Activated CD4-positive, alpha-beta T cell treated with anti-CD3 and anti-CD28 coated beads for 36 hours (primary cell): Measurements from ENCODE around the gene RAB27B. TPM values are rescaled to one million over a fixed set of nuclear protein-coding genes. Genes with fewer than 3 reads are reported as not detected.
A peak's percentile ranks its signal among the peaks of the same experiment; 100 is the strongest.

Experiments used
- ATAC-seq: fragments of 200-7000 bp; cut with Tn5 transposase; one replicate; pipeline ENCODE4 v1.10.0; 2021; ENCODE audit warnings: mild to moderate bottlenecking, moderate library complexity
- CTCF ChIA-PET: fragments of 350-600 bp; sonication (Branson Sonifier 250); formaldehyde crosslinking; loops from one replicate; lab custom pipeline; 2021; ENCODE audit warnings: antibody characterized with exemption; lab: Charles Lee
- POLR2A ChIA-PET: fragments of 350-600 bp; sonication (Branson Sonifier 250); formaldehyde crosslinking; loops from one replicate; lab custom pipeline; 2021; ENCODE audit warnings: antibody characterized with exemption, inconsistent platforms; lab: Charles Lee
- DNase-seq: peaks from one replicate; pipeline ENCODE4 v3.0.0-alpha.2; 2020
- H3K27ac Mint-ChIP-seq: one replicate; pipeline ENCODE4 v1.8.0; 2021; ENCODE audit warnings: mixed read lengths
- H3K27me3 Mint-ChIP-seq: one replicate; pipeline ENCODE4 v1.8.0; 2021; ENCODE audit warnings: mixed read lengths
- H3K36me3 Mint-ChIP-seq: one replicate; pipeline ENCODE4 v1.8.0; 2021; ENCODE audit warnings: low read depth, mixed read lengths
- H3K4me1 Mint-ChIP-seq: one replicate; pipeline ENCODE4 v1.8.0; 2021; ENCODE audit warnings: mixed read lengths
- H3K4me3 Mint-ChIP-seq: one replicate; pipeline ENCODE4 v1.8.0; 2021; ENCODE audit warnings: mild to moderate bottlenecking, moderate library complexity, mixed read lengths
- H3K9me3 Mint-ChIP-seq: one replicate; pipeline ENCODE4 v1.8.0; 2021; ENCODE audit warnings: low read depth, mixed read lengths
- intact Hi-C, 2 experiments: fragments of 100-400 bp; cut with DNase I in 1 of 2; cut with micrococcal nuclease in 1 of 2; formaldehyde crosslinking; loops; one replicate each; pipeline versions ENCODE4 v1.14.2 to v1.15.1; 2022 to 2024; cut with DNase I, micrococcal nuclease
- total RNA-seq, 2 experiments: library from RNA; stranded (reverse); gene quantifications; one replicate each; pipeline ENCODE4 v1.2.3, GENCODE V29; 2021

RAB27B gene
- total RNA-seq, result under 1 TPM; 0.35 to 0.53 TPM

- ChIA-PET POLR2A (interaction anchor here (0.9 kb wide), 1 partner anchor 33 kb away, joined by 4 read pairs; no protein-coding TSS in a partner anchor), CTCF (interaction anchor here (0.8 to 1.3 kb wide), 3 partner anchors 117 to 157 kb away, joined by 3 to 4 read pairs (median 4); no protein-coding TSS in a partner anchor)
- intact Hi-C loops, result loop anchor here (1.0 to 5.0 kb wide), 3 partner anchors 51 to 118 kb away; no protein-coding TSS in a partner anchor
- Mint-ChIP-seq H3K36me3 (peaks cover 6% of the 10 kb centered on the region), H3K27ac (peak within 1 kb of the TSS; percentile 55), H3K4me3 (peak within 1 kb of the TSS; percentile 78), H3K9me3 (peaks cover 8% of the 10 kb centered on the region), H3K27me3 (no peaks in the 10 kb centered on the region), H3K4me1 (peaks cover 20% of the 10 kb centered on the region)
- peak; percentile 99 for ATAC-seq
- peak; percentile 89 for DNase-seq
Observed at GRCh38 chr18:54828281-54828881, at the start of gene RAB27B. Gene RAB27B, plus strand, starts transcription at chr18:54828477. Its CDS starts 49,109 bp downstream, at chr18:54877586.

- H3K9me3 Mint-ChIP-seq, result peaks cover 4% of the 10 kb centered on the region
- intact Hi-C loops, result no loop called here
- H3K4me1 Mint-ChIP-seq, result peaks cover 17% of the 10 kb centered on the region
- DNase-seq (no peak), ATAC-seq (no peak)
- no peak overlapping the region for H3K4me3 Mint-ChIP-seq
- no peaks in the 10 kb centered on the region for H3K27me3 Mint-ChIP-seq
- ChIA-PET CTCF (no interaction called here), POLR2A (no interaction called here)
- no peaks in the 10 kb centered on the region for H3K36me3 Mint-ChIP-seq
- H3K27ac Mint-ChIP-seq, result no peak overlapping the region
Observed at GRCh38 chr18:54780285-54780861, 47.9 kb upstream of the RAB27B start.

DNA sequence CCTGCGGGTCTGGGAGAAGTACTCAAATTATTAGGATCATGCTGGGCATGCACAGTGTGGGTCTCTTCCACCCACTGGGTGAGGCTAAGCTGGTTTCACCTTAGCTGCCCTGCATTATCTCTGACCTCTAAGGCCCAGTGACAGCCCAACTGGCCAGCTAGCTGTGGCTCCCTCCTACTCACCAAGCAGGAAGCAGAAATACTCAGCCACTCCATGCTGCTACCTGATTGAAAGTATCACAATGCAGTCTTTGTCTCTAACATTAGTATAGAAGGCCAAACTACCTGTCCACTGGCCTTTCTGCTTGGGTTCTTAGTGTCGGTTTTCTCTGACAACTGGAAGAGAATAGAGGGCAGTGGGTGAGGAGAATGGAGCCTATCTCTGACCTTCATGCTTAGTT, 47.3 kb upstream of the RAB27B start:
- Mint-ChIP-seq H3K4me1 (peaks cover 11% of the 10 kb centered on the region), H3K4me3 (no peak overlapping the region), H3K36me3 (no peaks in the 10 kb centered on the region), H3K9me3 (peaks cover 4% of the 10 kb centered on the region), H3K27me3 (no peaks in the 10 kb centered on the region), H3K27ac (no peak overlapping the region)
- intact Hi-C loops, result no loop called here
- no peak for ATAC-seq
- no peak for DNase-seq
- ChIA-PET POLR2A (no interaction called here), CTCF (interaction anchor here (0.6 to 0.9 kb wide), 2 partner anchors 13 to 33 kb away, joined by 3 to 4 read pairs; no protein-coding TSS in a partner anchor)

DNA sequence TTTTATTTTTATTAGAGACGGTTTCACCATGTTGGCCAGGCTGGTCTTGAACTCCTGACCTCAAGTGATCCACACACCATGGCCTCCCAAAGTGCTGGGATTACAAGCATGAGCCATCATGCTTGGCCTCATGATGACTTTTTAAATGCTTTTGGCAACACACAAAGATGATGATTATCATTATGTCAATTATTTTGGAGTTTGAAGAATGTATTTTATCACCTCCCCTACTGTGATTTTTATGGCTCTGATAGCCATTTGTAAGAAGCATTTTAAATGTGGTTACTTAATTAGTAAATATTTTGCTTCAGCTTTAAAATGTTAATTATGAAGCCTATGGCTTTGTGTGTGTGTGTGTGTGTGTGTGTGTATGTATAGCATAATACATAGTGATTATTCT, 45.1 kb upstream of the RAB27B start:
- no peaks in the 10 kb centered on the region for H3K36me3 Mint-ChIP-seq
- DNase-seq (no peak), ATAC-seq (no peak)
- intact Hi-C loops, result no loop called here
- POLR2A ChIA-PET, result no interaction called here
- H3K4me1 Mint-ChIP-seq, result no peaks in the 10 kb centered on the region
- H3K9me3 Mint-ChIP-seq, result peaks cover 4% of the 10 kb centered on the region
- H3K4me3 Mint-ChIP-seq, result no peak overlapping the region
- CTCF ChIA-PET, result no interaction called here
- no peak overlapping the region for H3K27ac Mint-ChIP-seq
- no peaks in the 10 kb centered on the region for H3K27me3 Mint-ChIP-seq

GRCh38 chr18:54786206-54786605, 42.1 kb upstream of the RAB27B start:
- ChIA-PET POLR2A (no interaction called here), CTCF (no interaction called here)
- ATAC-seq (no peak), DNase-seq (no peak)
- intact Hi-C loops, result no loop called here
- Mint-ChIP-seq H3K4me1 (no peaks in the 10 kb centered on the region), H3K4me3 (no peak overlapping the region), H3K27ac (no peak overlapping the region), H3K9me3 (peaks cover 4% of the 10 kb centered on the region), H3K36me3 (no peaks in the 10 kb centered on the region), H3K27me3 (no peaks in the 10 kb centered on the region)

- H3K27ac Mint-ChIP-seq, result no peak overlapping the region
- H3K4me1 Mint-ChIP-seq, result no peaks in the 10 kb centered on the region
- H3K27me3 Mint-ChIP-seq, result no peaks in the 10 kb centered on the region
- H3K9me3 Mint-ChIP-seq, result peaks cover 4% of the 10 kb centered on the region
- CTCF ChIA-PET, result no interaction called here
- H3K36me3 Mint-ChIP-seq, result no peaks in the 10 kb centered on the region
- POLR2A ChIA-PET, result no interaction called here
- DNase-seq, result no peak
- no peak overlapping the region for H3K4me3 Mint-ChIP-seq
- no peak for ATAC-seq
- intact Hi-C loops, result no loop called here
Observed at GRCh38 chr18:54787121-54787520, 41.2 kb upstream of the RAB27B start.

DNA sequence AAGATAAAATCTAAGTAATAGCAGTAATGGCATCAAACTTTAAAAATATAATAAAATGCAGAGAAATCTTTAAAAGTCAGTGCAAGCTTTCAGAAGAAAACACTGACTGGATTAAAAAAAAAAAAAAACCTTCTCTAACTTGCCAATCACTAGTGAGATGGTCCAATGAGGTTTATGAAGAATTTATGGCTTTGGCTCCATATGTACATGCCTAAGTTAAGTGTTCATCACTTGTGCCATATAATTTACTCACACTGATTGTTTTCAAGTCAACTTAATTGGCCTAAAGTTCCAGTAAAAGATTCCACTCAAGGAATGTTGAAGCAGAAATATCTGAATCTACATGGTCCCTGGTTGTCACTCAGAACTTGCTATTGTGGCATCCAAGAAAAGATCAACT, 40.7 kb upstream of the RAB27B start:
- DNase-seq, result no peak
- no peak for ATAC-seq
- POLR2A ChIA-PET, result no interaction called here
- H3K4me1 Mint-ChIP-seq, result no peaks in the 10 kb centered on the region
- CTCF ChIA-PET, result no interaction called here
- H3K4me3 Mint-ChIP-seq, result no peak overlapping the region
- intact Hi-C loops, result no loop called here
- H3K27me3 Mint-ChIP-seq, result no peaks in the 10 kb centered on the region
- H3K27ac Mint-ChIP-seq, result no peak overlapping the region
- peaks cover 4% of the 10 kb centered on the region for H3K9me3 Mint-ChIP-seq
- H3K36me3 Mint-ChIP-seq, result no peaks in the 10 kb centered on the region

DNA sequence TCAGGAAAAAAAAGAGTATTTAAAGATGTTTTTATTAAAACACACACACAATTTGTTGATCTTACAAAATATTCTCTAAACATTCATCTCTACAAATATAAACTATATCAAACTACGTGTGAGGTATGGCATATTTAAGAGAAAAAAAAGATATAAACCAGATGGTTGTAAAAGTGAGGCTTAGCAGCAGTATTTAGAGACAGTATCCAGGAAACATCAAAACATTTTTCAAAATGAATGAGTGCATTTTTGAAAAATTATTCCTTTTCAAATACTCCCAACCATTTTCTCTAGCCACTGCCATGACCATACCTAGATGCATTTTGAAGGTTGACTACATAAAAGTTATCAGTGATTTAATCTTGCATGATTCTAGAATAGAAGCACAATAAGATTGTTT, 38.2 kb upstream of the RAB27B start:
- no peak for DNase-seq
- Mint-ChIP-seq H3K9me3 (no peaks in the 10 kb centered on the region), H3K36me3 (no peaks in the 10 kb centered on the region), H3K27ac (no peak overlapping the region), H3K4me3 (no peak overlapping the region), H3K4me1 (no peaks in the 10 kb centered on the region), H3K27me3 (no peaks in the 10 kb centered on the region)
- POLR2A ChIA-PET, result no interaction called here
- intact Hi-C loops, result no loop called here
- no peak for ATAC-seq
- CTCF ChIA-PET, result no interaction called here

GRCh38 chr18:54791657-54792056, 36.6 kb upstream of the RAB27B start:
- no peaks in the 10 kb centered on the region for H3K27me3 Mint-ChIP-seq
- no peak for DNase-seq
- H3K4me3 Mint-ChIP-seq, result no peak overlapping the region
- intact Hi-C loops, result no loop called here
- H3K4me1 Mint-ChIP-seq, result no peaks in the 10 kb centered on the region
- no peak for ATAC-seq
- CTCF ChIA-PET, result interaction anchor here (0.6 kb wide), 2 partner anchors 26 to 1009 kb away, joined by 3 to 4 read pairs; no protein-coding TSS in a partner anchor
- no peaks in the 10 kb centered on the region for H3K36me3 Mint-ChIP-seq
- no peak overlapping the region for H3K27ac Mint-ChIP-seq
- H3K9me3 Mint-ChIP-seq, result no peaks in the 10 kb centered on the region
- POLR2A ChIA-PET, result no interaction called here

GRCh38 chr18:54792079-54792478, 36.2 kb upstream of the RAB27B start:
- no peaks in the 10 kb centered on the region for H3K36me3 Mint-ChIP-seq
- DNase-seq, result no peak
- no peaks in the 10 kb centered on the region for H3K4me1 Mint-ChIP-seq
- intact Hi-C loops, result no loop called here
- CTCF ChIA-PET, result interaction anchor here (0.6 kb wide), 1 partner anchor 1009 kb away, joined by 4 read pairs; no protein-coding TSS in a partner anchor
- H3K9me3 Mint-ChIP-seq, result no peaks in the 10 kb centered on the region
- no peak overlapping the region for H3K4me3 Mint-ChIP-seq
- ATAC-seq, result no peak
- no peak overlapping the region for H3K27ac Mint-ChIP-seq
- POLR2A ChIA-PET, result no interaction called here
- no peaks in the 10 kb centered on the region for H3K27me3 Mint-ChIP-seq

DNA sequence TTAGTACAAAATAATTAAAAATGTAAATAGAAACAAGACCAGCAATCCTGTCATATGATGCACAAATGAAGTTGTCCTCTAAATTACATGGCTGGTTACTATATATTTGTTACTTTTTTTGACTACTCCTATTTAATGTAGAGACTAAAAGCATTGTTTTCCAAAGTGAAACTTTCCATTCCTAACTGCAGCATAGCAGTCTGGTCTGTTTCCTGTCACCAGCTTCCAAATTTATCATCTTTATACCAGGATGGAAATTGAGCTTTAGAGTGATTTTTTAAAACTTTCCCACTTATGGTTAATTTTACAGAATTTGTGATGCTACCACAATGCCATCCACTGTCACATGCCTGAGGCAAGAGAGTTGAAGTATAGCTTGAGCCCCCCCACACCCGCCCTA, 33.5 kb upstream of the RAB27B start:
- intact Hi-C loops, result no loop called here
- Mint-ChIP-seq H3K36me3 (no peaks in the 10 kb centered on the region), H3K27ac (no peak overlapping the region), H3K9me3 (no peaks in the 10 kb centered on the region), H3K4me3 (no peak overlapping the region), H3K4me1 (no peaks in the 10 kb centered on the region), H3K27me3 (no peaks in the 10 kb centered on the region)
- ChIA-PET POLR2A (no interaction called here), CTCF (interaction anchor here (0.7 to 1.2 kb wide), 4 partner anchors 12 to 155 kb away, joined by 3 read pairs; no protein-coding TSS in a partner anchor)
- DNase-seq (no peak), ATAC-seq (no peak)

GRCh38 chr18:54798186-54798585, 30.1 kb upstream of the RAB27B start:
- DNase-seq (no peak), ATAC-seq (no peak)
- ChIA-PET CTCF (no interaction called here), POLR2A (no interaction called here)
- H3K4me1 Mint-ChIP-seq, result no peaks in the 10 kb centered on the region
- intact Hi-C loops, result no loop called here
- no peak overlapping the region for H3K27ac Mint-ChIP-seq
- H3K4me3 Mint-ChIP-seq, result no peak overlapping the region
- no peaks in the 10 kb centered on the region for H3K9me3 Mint-ChIP-seq
- no peaks in the 10 kb centered on the region for H3K36me3 Mint-ChIP-seq
- H3K27me3 Mint-ChIP-seq, result no peaks in the 10 kb centered on the region
